ENCODE results near the gene MAN2A2.
"Not testable (repeated sequence)": the region's sequence is repeated elsewhere in the genome, so short reads cannot be mapped to it uniquely, and the experiment has no call there.

The MAN2A2 gene

GRCh38 chr15:90922712-90923322 is 19.7 kb downstream of the MAN2A2 start:
- not testable (repeated sequence) for DNase-seq

- no peak for DNase-seq
These were observed 21.3 kb downstream of the MAN2A2 start for GRCh38 chr15:90924375-90924774.

GRCh38 chr15:90926766-90927165 is 23.7 kb downstream of the MAN2A2 start:
- not testable (repeated sequence) for DNase-seq

GRCh38 chr15:90928106-90928505 is 25.0 kb downstream of the MAN2A2 start:
- not testable (repeated sequence) for DNase-seq

- no peak for DNase-seq
These were observed 26.3 kb downstream of the MAN2A2 start for GRCh38 chr15:90929246-90930019.

- DNase-seq, result no peak
These were observed 27.9 kb downstream of the MAN2A2 start for GRCh38 chr15:90930861-90931574.

GRCh38 chr15:90931575-90931827 is 28.4 kb downstream of the MAN2A2 start:
- no peak for DNase-seq

- peak; percentile 86 to 95 for DNase-seq
These were observed 28.9 kb downstream of the MAN2A2 start, which contains the start of gene HDDC3 for GRCh38 chr15:90931828-90932659. Gene HDDC3, minus strand, starts transcription at chr15:90932549. Its CDS starts 9 bp downstream, at chr15:90932540.

GRCh38 chr15:90932660-90932991 is 29.5 kb downstream of the MAN2A2 start:
- DNase-seq, result no peak

- DNase-seq, result no peak
These were observed 30.2 kb downstream of the MAN2A2 start for GRCh38 chr15:90933301-90933700.

- peak; percentile 82 to 83 for DNase-seq
These were observed 31.3 kb downstream of the MAN2A2 start for GRCh38 chr15:90934256-90934948.

- peak; percentile 93 to 98 for DNase-seq
These were observed 32.0 kb downstream of the MAN2A2 start, which contains the start of gene UNC45A for GRCh38 chr15:90934949-90935751. Gene UNC45A, plus strand, starts transcription at chr15:90935285. Its CDS starts 40 bp downstream, at chr15:90935325.

- no peak for DNase-seq
These were observed 33.7 kb downstream of the MAN2A2 start for GRCh38 chr15:90936823-90937222.

GRCh38 chr15:90938261-90938660 is 35.2 kb downstream of the MAN2A2 start:
- DNase-seq, result no peak

GRCh38 chr15:90939756-90940155 is 36.7 kb downstream of the MAN2A2 start:
- no peak for DNase-seq

- no peak for DNase-seq
These were observed 37.9 kb downstream of the MAN2A2 start for GRCh38 chr15:90941038-90941437.

GRCh38 chr15:90942354-90943120 is 39.4 kb downstream of the MAN2A2 start:
- no peak for DNase-seq

- no peak for DNase-seq
These were observed 42.0 kb downstream of the MAN2A2 start for GRCh38 chr15:90945091-90945490.

- no peak for DNase-seq
These were observed 43.4 kb downstream of the MAN2A2 start for GRCh38 chr15:90946538-90946937.

GRCh38 chr15:90946941-90947576 is 44.0 kb downstream of the MAN2A2 start:
- no peak for DNase-seq

Measured in stimulated activated CD4-positive, alpha-beta T cell treated with anti-CD3 and anti-CD28 coated beads, Interleukin-4, amount 100 ng/mL, for 4 hours (primary cell).